Tibial nerve (tissue), 4 donors: Measurements from ENCODE around the gene KAZN. TPM values are rescaled to one million over a fixed set of nuclear protein-coding genes. Genes with fewer than 3 reads are reported as not detected.

Experiments used
- DNase-seq, 2 donors: peaks; one replicate each; pipeline ENCODE4 v3.0.0-alpha.2; 2019; ENCODE audit warnings: low spot score in 2 of 2
- H3K27ac ChIP-seq, 4 donors: fragments of 200-600 bp; sonication (generic) in 3 of 4; one replicate each; pipeline ENCODE4 v1.5.1; 2017 to 2019; ENCODE audit warnings: mild to moderate bottlenecking in 1 of 4
- H3K27me3 ChIP-seq, 2 donors: fragments of 200-600 bp; sonication (generic) in 1 of 2; one replicate each; pipeline versions ENCODE4 v1.5.1 to v1.6.0; 2017 to 2019
- H3K36me3 ChIP-seq, 3 donors: fragments of 200-600 bp; sonication (generic); one replicate each; pipeline ENCODE4 v1.5.1; 2018 to 2019
- H3K4me1 ChIP-seq, 4 donors: fragments of 200-600 bp; sonication (generic) in 3 of 4; one replicate each; pipeline ENCODE4 v1.5.1; 2017 to 2019
- H3K4me3 ChIP-seq, 4 donors: fragments of 200-600 bp; sonication (generic) in 3 of 4; one replicate each; pipeline ENCODE4 v1.5.1; 2017 to 2019; ENCODE audit warnings: mild to moderate bottlenecking in 1 of 4, moderate library complexity in 1 of 4
- H3K9me3 ChIP-seq, 4 donors: fragments of 200-600 bp; sonication (generic) in 3 of 4; one replicate each; pipeline ENCODE4 v1.5.1; 2017 to 2019
- EP300 ChIP-seq, 2 donors: sonication (generic); formaldehyde crosslinking; IDR thresholded peaks; one replicate each; pipeline ENCODE4 v1.6.1; 2017; ENCODE audit warnings: antibody characterized with exemption in 2 of 2, mild to moderate bottlenecking in 1 of 2
- POLR2A ChIP-seq, 2 donors: fragments of 450-650 bp; IDR thresholded peaks; one replicate each; pipeline ENCODE4 v1.6.1; 2017; ENCODE audit warnings: antibody characterized with exemption in 2 of 2, mild to moderate bottlenecking in 2 of 2, moderate library complexity in 2 of 2
- WGBS, 2 donors: methylation state at CpG; one replicate each; pipeline ENCODE4 v1.1.5; 2018; 5-methylcytosine and 5-hydroxymethylcytosine counted together
- total RNA-seq, 4 donors: library from RNA; depleted of rRNA; stranded (reverse); fragments of >200 nt; gene quantifications; one replicate each; pipeline ENCODE4 v1.1.0, GENCODE V29; 2016
- TF ChIP-seq, protein P1 (sequence below), 5 experiments: fragments of 200-600 bp in 3 of 5; fragments of 450-650 bp in 2 of 5; sonication (generic) in 3 of 5; IDR thresholded peaks; one replicate each; pipeline ENCODE4 v1.5.1; 2016 to 2019; ENCODE audit warnings: antibody characterized with exemption in 5 of 5, mild to moderate bottlenecking in 3 of 5, moderate library complexity in 2 of 5

The KAZN gene
- total RNA-seq, 4 donors from 2014 or later = 16.0 to 29.2 (median 22.2) TPM

GRCh38 chr1:15016526-15016925 is 418.0 kb downstream of the KAZN start:
- H3K9me3 ChIP-seq = no peaks in the 10 kb centered on the region
- H3K27me3 ChIP-seq = no peaks in the 10 kb centered on the region
- no peaks in the 10 kb centered on the region for H3K36me3 ChIP-seq
- no peak overlapping the region for H3K4me3 ChIP-seq
- TF ChIP-seq EP300 (IDR thresholded peaks at IDR 0.05) (no peak), POLR2A (IDR thresholded peaks at IDR 0.05) (no peak)
- TF ChIP-seq, protein P1, sequence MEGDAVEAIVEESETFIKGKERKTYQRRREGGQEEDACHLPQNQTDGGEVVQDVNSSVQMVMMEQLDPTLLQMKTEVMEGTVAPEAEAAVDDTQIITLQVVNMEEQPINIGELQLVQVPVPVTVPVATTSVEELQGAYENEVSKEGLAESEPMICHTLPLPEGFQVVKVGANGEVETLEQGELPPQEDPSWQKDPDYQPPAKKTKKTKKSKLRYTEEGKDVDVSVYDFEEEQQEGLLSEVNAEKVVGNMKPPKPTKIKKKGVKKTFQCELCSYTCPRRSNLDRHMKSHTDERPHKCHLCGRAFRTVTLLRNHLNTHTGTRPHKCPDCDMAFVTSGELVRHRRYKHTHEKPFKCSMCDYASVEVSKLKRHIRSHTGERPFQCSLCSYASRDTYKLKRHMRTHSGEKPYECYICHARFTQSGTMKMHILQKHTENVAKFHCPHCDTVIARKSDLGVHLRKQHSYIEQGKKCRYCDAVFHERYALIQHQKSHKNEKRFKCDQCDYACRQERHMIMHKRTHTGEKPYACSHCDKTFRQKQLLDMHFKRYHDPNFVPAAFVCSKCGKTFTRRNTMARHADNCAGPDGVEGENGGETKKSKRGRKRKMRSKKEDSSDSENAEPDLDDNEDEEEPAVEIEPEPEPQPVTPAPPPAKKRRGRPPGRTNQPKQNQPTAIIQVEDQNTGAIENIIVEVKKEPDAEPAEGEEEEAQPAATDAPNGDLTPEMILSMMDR (IDR thresholded peaks at IDR 0.05) = no peak
- H3K27ac ChIP-seq = no peak overlapping the region
- H3K4me1 ChIP-seq = no peaks in the 10 kb centered on the region
- 89 to 92% methylated on average over 10 of the region's 10 CpGs for WGBS, 2 donors
- no peak for DNase-seq

DNA sequence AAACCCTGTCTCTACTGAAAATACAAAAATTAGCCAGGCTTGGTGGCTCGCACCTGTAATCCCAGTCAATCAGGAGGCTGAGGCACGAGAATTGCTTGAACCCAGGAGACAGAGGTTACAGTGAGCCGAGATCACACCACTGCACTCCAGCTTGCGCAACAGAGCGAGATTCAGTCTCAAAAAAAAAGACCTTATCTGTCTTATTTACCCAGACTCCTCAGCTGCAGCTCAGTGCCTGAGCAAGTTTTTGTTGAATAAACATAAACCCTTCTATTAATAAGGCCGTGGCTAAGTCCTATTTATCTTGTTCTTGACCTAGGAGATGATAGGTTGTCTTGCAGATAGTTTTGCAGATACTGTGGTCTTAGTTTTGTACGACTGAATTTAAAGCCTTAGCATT is 418.6 kb downstream of the KAZN start:
- H3K27me3 ChIP-seq = no peaks in the 10 kb centered on the region
- no peaks in the 10 kb centered on the region for H3K4me1 ChIP-seq
- no peak overlapping the region for H3K27ac ChIP-seq
- no peaks in the 10 kb centered on the region for H3K36me3 ChIP-seq
- WGBS, 2 donors = 75 to 78% methylated on average over 7 of the region's 7 CpGs
- TF ChIP-seq EP300 (IDR thresholded peaks at IDR 0.05) (no peak), POLR2A (IDR thresholded peaks at IDR 0.05) (no peak)
- TF ChIP-seq, protein P1 (IDR thresholded peaks at IDR 0.05) = no peak
- no peak for DNase-seq
- no peak overlapping the region for H3K4me3 ChIP-seq
- no peaks in the 10 kb centered on the region for H3K9me3 ChIP-seq

- 90 to 92% methylated on average over 4 of the region's 4 CpGs for WGBS, 2 donors
- TF ChIP-seq POLR2A (IDR thresholded peaks at IDR 0.05) (no peak), EP300 (IDR thresholded peaks at IDR 0.05) (no peak)
- TF ChIP-seq, protein P1 (IDR thresholded peaks at IDR 0.05) = no peak
Observed at GRCh38 chr1:15018767-15019166, 420.3 kb downstream of the KAZN start.

DNA sequence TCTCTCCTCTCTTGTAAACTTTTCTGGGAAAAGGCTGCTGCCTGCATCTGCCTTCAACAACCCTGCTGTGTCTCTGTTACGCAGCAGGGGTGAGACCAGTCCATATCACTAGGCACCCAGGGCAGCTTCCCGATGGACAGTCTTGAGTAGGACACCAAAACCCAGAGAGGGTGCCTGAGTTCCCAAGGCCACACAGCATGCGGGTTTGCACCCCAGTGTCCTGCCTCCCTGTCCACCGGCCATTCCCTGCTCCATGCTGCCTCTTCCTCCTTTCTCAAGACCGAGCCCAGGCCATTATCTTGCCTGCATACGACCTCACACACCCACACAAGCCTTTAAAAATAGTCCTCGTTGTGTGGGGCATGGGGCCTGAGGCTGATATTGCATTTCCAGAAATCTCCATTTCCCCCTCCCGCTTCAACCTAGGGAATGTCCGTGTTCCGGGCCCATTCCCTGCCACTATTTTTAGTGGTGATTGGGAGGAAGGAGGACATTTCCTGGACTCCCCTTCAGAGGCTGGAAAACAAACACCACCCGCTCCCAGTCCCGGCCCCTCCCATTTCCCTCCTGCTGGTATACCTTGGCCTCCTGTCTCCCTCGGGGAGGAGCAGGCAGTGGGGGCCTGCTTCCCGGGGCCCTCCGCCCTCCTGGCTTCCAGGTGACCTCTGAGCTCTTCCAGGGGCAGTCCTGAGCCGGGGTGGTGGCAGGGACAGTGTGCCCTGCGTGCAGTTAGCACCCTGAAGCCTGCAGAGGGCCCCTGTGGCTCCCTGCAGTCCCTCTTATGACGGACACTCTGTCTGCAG is 422.7 kb downstream of the KAZN start:
- no peak overlapping the region for H3K27ac ChIP-seq
- 51 to 71% methylated on average over 14 to 18 of the region's 18 CpGs for WGBS, 2 donors
- H3K27me3 ChIP-seq = no peaks in the 10 kb centered on the region
- DNase-seq = no peak
- H3K9me3 ChIP-seq = peaks cover 0 to 5% (median 0%) of the 10 kb centered on the region in 4 donors
- H3K36me3 ChIP-seq = no peaks in the 10 kb centered on the region
- H3K4me3 ChIP-seq = no peak overlapping the region
- TF ChIP-seq EP300 (IDR thresholded peaks at IDR 0.05) (no peak), POLR2A (IDR thresholded peaks at IDR 0.05) (no peak)
- TF ChIP-seq, protein P1 (IDR thresholded peaks at IDR 0.05) = no peak
- H3K4me1 ChIP-seq = no peaks in the 10 kb centered on the region

More at GRCh38 chr1:15018767-15019166, 420.3 kb downstream of the KAZN start:
- Histone ChIP-seq H3K4me1 (no peaks in the 10 kb centered on the region), H3K36me3 (no peaks in the 10 kb centered on the region), H3K27me3 (no peaks in the 10 kb centered on the region), H3K27ac (no peak overlapping the region), H3K9me3 (no peaks in the 10 kb centered on the region), H3K4me3 (no peak overlapping the region)
- DNase-seq = no peak

DNA sequence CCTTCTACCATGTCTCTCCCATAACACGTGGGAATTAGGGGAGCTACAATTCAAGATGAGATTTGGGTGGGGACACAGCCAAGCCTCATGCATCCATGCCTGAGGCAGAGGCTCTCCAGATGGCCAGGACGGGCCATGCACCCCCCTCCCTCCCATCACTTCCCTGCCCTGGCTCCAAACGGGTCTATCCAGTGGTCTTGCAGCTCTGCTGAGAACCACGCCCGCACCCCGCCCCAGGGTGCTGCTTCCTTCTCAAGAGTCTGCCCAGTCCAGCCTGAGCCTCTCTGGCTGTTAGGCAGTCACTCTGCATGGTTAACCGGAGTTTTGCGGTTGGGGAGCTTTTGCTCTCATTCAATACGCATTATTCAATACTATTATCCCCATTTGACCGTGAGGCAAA is 423.6 kb downstream of the KAZN start:
- no peak overlapping the region for H3K27ac ChIP-seq
- no peaks in the 10 kb centered on the region for H3K27me3 ChIP-seq
- no peaks in the 10 kb centered on the region for H3K4me1 ChIP-seq
- H3K36me3 ChIP-seq = no peaks in the 10 kb centered on the region
- 81 to 92% methylated on average over 10 of the region's 10 CpGs for WGBS, 2 donors
- no peak overlapping the region for H3K4me3 ChIP-seq
- no peak for DNase-seq
- TF ChIP-seq EP300 (IDR thresholded peaks at IDR 0.05) (no peak), POLR2A (IDR thresholded peaks at IDR 0.05) (no peak)
- TF ChIP-seq, protein P1 (IDR thresholded peaks at IDR 0.05) = no peak
- peaks cover 0 to 5% (median 0%) of the 10 kb centered on the region in 4 donors for H3K9me3 ChIP-seq
